NCI-H748 (cell line): ENCODE measurements around the gene CHMP1A.
A peak's percentile ranks its signal among the peaks of the same experiment; 100 is the strongest.

Experiments used
- DNase-seq: peaks from one replicate; lab custom pipeline; 2025; ENCODE audit not compliant: unreplicated experiment; lab: John Stamatoyannopoulos, UW

CHMP1A gene

GRCh38 chr16:89607937-89608740 lies 49.4 kb downstream of the CHMP1A start:
- DNase-seq: no peak

- DNase-seq: no peak
These were observed 50.1 kb downstream of the CHMP1A start for GRCh38 chr16:89607453-89607852.

GRCh38 chr16:89606006-89606405 lies 51.5 kb downstream of the CHMP1A start:
- DNase-seq: no peak

- DNase-seq: no peak
These were observed 52.1 kb downstream of the CHMP1A start for GRCh38 chr16:89605186-89605970.

GRCh38 chr16:89604764-89605163 lies 52.7 kb downstream of the CHMP1A start:
- DNase-seq: no peak

- DNase-seq: no peak
These were observed 54.4 kb downstream of the CHMP1A start for GRCh38 chr16:89602952-89603590.

GRCh38 chr16:89602273-89602951 lies 55.1 kb downstream of the CHMP1A start:
- DNase-seq: peak; percentile 37

- no peak for DNase-seq
These were observed 55.6 kb downstream of the CHMP1A start for GRCh38 chr16:89601906-89602272.

- no peak for DNase-seq
These were observed 56.6 kb downstream of the CHMP1A start for GRCh38 chr16:89600956-89601355.

GRCh38 chr16:89600427-89600826 lies 57.1 kb downstream of the CHMP1A start:
- DNase-seq: no peak

- no peak for DNase-seq
These were observed 57.6 kb downstream of the CHMP1A start for GRCh38 chr16:89599902-89600301.

GRCh38 chr16:89599451-89599858 lies 58.1 kb downstream of the CHMP1A start:
- peak; percentile 28 for DNase-seq

GRCh38 chr16:89598199-89598598 lies 59.3 kb downstream of the CHMP1A start:
- no peak for DNase-seq

- no peak for DNase-seq
These were observed 60.4 kb downstream of the CHMP1A start for GRCh38 chr16:89596957-89597649.

- no peak for DNase-seq
These were observed 61.3 kb downstream of the CHMP1A start for GRCh38 chr16:89596061-89596689.

GRCh38 chr16:89595330-89596060 lies 62.0 kb downstream of the CHMP1A start:
- DNase-seq: no peak
